A549 treated with DMSO at 1 μM for 4 hours (cell line): Measurements from ENCODE around the gene OOSP4B. TPM values are rescaled to one million over a fixed set of nuclear protein-coding genes. Genes with fewer than 3 reads are reported as not detected.

ENCODE experiments used
- total RNA-seq: library from RNA; stranded (reverse); fragments of 200-300 nt; extraction: Qiagen RNA extraction; gene quantifications from 5 replicates; pipeline ENCODE4 v1.2.3, GENCODE V29; 2022; ENCODE audit warnings: low read depth

The OOSP4B gene
- total RNA-seq: not detected in 5 replicates

DNA sequence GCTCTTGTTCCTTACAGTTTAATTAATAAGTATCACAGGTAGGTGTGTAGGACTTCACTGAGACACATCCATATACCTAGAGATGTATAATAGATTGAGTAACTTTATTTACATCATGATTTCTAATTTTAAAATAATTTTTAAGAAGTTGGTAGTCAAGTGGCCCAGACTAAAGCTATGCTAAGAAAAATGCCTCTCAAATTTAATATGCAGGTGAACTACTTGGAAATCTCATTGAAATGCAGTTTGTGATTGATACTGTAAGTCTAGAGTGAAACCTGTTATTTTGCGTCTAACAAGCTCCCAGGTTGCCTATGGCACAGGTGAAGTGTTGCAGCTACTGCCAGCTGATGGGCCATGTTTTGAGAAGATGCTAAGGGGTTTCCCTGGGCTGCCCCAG is at the start of gene OOSP4B:
OOSP4B (plus strand) TSS at position 301 of the 400 bp plus-strand sequence.

GRCh38 chr11:60040109-60040508 is 23.1 kb downstream of the OOSP4B start, which contains the start of gene OOSP2:
Gene OOSP2 (plus strand): TSS chr11:60040409. CDS start chr11:60040460, 51 bp downstream.

GRCh38 chr11:60056349-60056969 is 39.5 kb downstream of the OOSP4B start, which contains the start of gene MS4A3:
Gene MS4A3 (plus strand): TSS chr11:60056665. CDS start chr11:60061161, 4,496 bp downstream.

Other genes with a start within 250 kb of the OOSP4B start
- gene MRPL16, start 206.4 kb upstream of the OOSP4B start, total RNA-seq: 56.5 to 65.0 TPM (median 61.7 TPM) in 5 replicates
- not detected in 5 replicates for gene CBLIF, start 171.7 kb upstream of the OOSP4B start, total RNA-seq
- 0.09 to 0.45 TPM (median 0.23 TPM) in 5 replicates for gene TCN1, start 150.7 kb upstream of the OOSP4B start, total RNA-seq
- not detected in 5 replicates for gene OOSP3, start 138.4 kb upstream of the OOSP4B start, total RNA-seq
- not detected in 5 replicates for gene OOSP1, start 78.7 kb upstream of the OOSP4B start, total RNA-seq
- gene OOSP4A, start 53.1 kb upstream of the OOSP4B start, total RNA-seq: not detected in 5 replicates
- gene OOSP2, start 23.2 kb downstream of the OOSP4B start, total RNA-seq: not detected in 5 replicates
- not detected in 5 replicates for gene MS4A3, start 39.5 kb downstream of the OOSP4B start, total RNA-seq
- gene MS4A2, start 71.5 kb downstream of the OOSP4B start, total RNA-seq: not detected in 5 replicates
- gene MS4A6A, start 165.9 kb downstream of the OOSP4B start, total RNA-seq: not detected in 5 replicates
- not detected in 5 replicates for gene MS4A4E, start 226.0 kb downstream of the OOSP4B start, total RNA-seq